B cell (primary cell): Measurements from ENCODE around the gene PCDHA13.
"Not testable (repeated sequence)": the region's sequence is repeated elsewhere in the genome, so short reads cannot be mapped to it uniquely, and the experiment has no call there.

ENCODE experiments used
- CTCF ChIP-seq: fragments of 200-600 bp; IDR thresholded peaks from one replicate; pipeline ENCODE4 v1.8.0; 2022; ENCODE audit warnings: antibody characterized with exemption, mild to moderate bottlenecking
- EZH2 ChIP-seq: IDR thresholded peaks from 2 replicates; pipeline ENCODE4 v1.6.1; 2012; ENCODE audit warnings: borderline replicate concordance, low read depth, mild to moderate bottlenecking, moderate library complexity, low read length; ENCODE audit not compliant: insufficient read depth, poor library complexity, severe bottlenecking

DNA sequence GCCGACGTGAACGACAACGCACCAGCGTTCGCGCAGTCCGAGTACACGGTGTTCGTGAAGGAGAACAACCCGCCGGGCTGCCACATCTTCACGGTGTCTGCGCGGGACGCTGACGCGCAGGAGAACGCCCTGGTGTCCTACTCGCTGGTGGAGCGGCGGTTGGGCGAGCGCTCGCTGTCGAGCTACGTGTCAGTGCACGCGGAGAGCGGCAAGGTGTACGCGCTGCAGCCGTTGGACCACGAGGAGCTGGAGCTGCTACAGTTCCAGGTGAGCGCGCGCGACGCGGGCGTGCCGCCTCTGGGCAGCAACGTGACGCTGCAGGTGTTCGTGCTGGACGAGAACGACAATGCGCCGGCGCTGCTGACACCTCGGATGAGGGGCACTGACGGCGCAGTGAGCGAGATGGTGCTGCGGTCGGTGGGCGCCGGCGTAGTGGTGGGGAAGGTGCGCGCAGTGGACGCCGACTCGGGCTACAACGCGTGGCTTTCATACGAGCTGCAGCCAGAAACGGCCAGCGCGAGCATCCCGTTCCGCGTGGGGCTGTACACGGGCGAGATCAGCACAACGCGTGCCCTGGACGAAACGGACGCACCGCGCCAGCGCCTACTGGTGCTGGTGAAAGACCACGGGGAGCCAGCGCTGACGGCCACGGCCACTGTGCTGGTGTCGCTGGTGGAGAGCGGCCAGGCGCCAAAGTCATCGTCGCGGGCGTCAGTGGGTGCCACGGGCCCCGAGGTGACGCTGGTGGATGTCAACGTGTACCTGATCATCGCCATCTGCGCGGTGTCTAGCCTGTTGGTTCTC, 31.9 kb upstream of the PCDHA13 start:
- TF ChIP-seq CTCF, EZH2: not testable (repeated sequence)
